Neural progenitor cell (in vitro differentiated cells): ENCODE data around the gene RPE.

Experiments used
- EZH2 ChIP-seq: fragments of 200-600 bp; sonication (generic); IDR thresholded peaks from 2 replicates; pipeline ENCODE4 v1.6.1; 2017; ENCODE audit warnings: antibody characterized with exemption, mild to moderate bottlenecking, moderate library complexity
- TF ChIP-seq, protein P1 (sequence below): fragments of 200-600 bp; sonication (generic); IDR thresholded peaks from 2 replicates; pipeline ENCODE4 v1.5.1; 2017; ENCODE audit warnings: antibody characterized with exemption, mild to moderate bottlenecking

- TF ChIP-seq, protein P1, sequence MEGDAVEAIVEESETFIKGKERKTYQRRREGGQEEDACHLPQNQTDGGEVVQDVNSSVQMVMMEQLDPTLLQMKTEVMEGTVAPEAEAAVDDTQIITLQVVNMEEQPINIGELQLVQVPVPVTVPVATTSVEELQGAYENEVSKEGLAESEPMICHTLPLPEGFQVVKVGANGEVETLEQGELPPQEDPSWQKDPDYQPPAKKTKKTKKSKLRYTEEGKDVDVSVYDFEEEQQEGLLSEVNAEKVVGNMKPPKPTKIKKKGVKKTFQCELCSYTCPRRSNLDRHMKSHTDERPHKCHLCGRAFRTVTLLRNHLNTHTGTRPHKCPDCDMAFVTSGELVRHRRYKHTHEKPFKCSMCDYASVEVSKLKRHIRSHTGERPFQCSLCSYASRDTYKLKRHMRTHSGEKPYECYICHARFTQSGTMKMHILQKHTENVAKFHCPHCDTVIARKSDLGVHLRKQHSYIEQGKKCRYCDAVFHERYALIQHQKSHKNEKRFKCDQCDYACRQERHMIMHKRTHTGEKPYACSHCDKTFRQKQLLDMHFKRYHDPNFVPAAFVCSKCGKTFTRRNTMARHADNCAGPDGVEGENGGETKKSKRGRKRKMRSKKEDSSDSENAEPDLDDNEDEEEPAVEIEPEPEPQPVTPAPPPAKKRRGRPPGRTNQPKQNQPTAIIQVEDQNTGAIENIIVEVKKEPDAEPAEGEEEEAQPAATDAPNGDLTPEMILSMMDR = no peak
- no peak for TF ChIP-seq EZH2
These were observed 16.0 kb upstream of the RPE start for GRCh38 chr2:209986415-209986814.
